GM12873 (cell line): ENCODE data around the gene B4GALT5.

ENCODE experiments used
- CTCF ChIP-seq: IDR thresholded peaks from 2 replicates; pipeline ENCODE4 v1.5.1; 2012; ENCODE audit warnings: low read depth, mild to moderate bottlenecking, moderate library complexity, low read length, control low read depth; ENCODE audit not compliant: insufficient read depth; ENCODE audit errors: missing control alignments

The B4GALT5 gene

GRCh38 chr20:49641683-49642656, 71.7 kb downstream of the B4GALT5 start:
- no peak for TF ChIP-seq CTCF

- no peak for TF ChIP-seq CTCF
Observed at GRCh38 chr20:49637046-49637637, 76.5 kb downstream of the B4GALT5 start.

- TF ChIP-seq CTCF = no peak
Observed at GRCh38 chr20:49636447-49636846, 77.2 kb downstream of the B4GALT5 start.

- no peak for TF ChIP-seq CTCF
Observed at GRCh38 chr20:49635866-49636265, 77.8 kb downstream of the B4GALT5 start.

GRCh38 chr20:49635166-49635565, 78.5 kb downstream of the B4GALT5 start:
- no peak for TF ChIP-seq CTCF

GRCh38 chr20:49634116-49634515, 79.6 kb downstream of the B4GALT5 start:
- no peak for TF ChIP-seq CTCF

- TF ChIP-seq CTCF = no peak
Observed at GRCh38 chr20:49633643-49634042, 80.0 kb downstream of the B4GALT5 start.
